ENCODE measurements around the gene GNG8. TPM values are rescaled to one million over a fixed set of nuclear protein-coding genes. Genes with fewer than 3 reads are reported as not detected.

Gene GNG8
- total RNA-seq, 1 experiment from 2014 or later, result not detected

DNA sequence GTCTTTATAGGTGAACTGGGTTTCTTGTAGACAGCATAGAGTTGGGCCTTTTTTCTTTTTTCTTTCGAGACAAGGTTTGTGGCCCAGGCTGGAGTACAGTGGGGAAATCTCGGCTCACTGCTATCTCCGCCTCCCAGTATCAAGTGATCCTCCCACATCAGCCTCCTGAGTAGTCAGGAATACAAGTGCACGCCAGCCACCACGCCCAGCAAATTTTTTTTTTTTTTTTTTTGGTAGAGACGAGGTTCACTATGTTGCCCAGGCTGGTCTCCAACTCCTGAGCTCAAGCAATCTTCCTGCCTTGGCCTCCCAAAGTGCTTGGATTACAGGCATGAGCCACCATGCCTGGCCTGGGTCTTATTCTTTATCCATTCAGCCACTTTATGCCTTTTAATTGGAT lies 40.0 kb downstream of the GNG8 start:
- DNase-seq (ENCODE audit: low spot score), result no peak
- Histone ChIP-seq H3K27ac (ENCODE audit: low read depth, low read length, poor library complexity, severe bottlenecking) (no peak overlapping the region), H3K9me3 (ENCODE audit: low read depth, low read length, poor library complexity, severe bottlenecking) (peaks cover 10% of the 10 kb centered on the region), H3K27me3 (replicated peaks; ENCODE audit: insufficient read depth, low read depth, low read length, poor library complexity) (no peaks in the 10 kb centered on the region), H3K4me1 (ENCODE audit: insufficient read depth, low read length, poor library complexity, severe bottlenecking) (no peaks in the 10 kb centered on the region), H3K36me3 (ENCODE audit: insufficient read depth, low read length, poor library complexity, severe bottlenecking) (no peaks in the 10 kb centered on the region), H3K4me3 (ENCODE audit: low read depth, low read length, poor library complexity, severe bottlenecking) (no peak overlapping the region)
- ChIA-PET CTCF (interaction anchor here (0.6 to 0.7 kb wide), 2 partner anchors 779 to 855 kb away, joined by 5 to 10 read pairs; no protein-coding TSS in a partner anchor), POLR2A (ENCODE audit: low non-redundant PET) (no interaction called here)
- no peak for TF ChIP-seq EZH2 (IDR thresholded peaks at IDR 0.05; ENCODE audit: borderline replicate concordance, low read depth, low read length, poor library complexity, severe bottlenecking)
- TF ChIP-seq, protein P1, sequence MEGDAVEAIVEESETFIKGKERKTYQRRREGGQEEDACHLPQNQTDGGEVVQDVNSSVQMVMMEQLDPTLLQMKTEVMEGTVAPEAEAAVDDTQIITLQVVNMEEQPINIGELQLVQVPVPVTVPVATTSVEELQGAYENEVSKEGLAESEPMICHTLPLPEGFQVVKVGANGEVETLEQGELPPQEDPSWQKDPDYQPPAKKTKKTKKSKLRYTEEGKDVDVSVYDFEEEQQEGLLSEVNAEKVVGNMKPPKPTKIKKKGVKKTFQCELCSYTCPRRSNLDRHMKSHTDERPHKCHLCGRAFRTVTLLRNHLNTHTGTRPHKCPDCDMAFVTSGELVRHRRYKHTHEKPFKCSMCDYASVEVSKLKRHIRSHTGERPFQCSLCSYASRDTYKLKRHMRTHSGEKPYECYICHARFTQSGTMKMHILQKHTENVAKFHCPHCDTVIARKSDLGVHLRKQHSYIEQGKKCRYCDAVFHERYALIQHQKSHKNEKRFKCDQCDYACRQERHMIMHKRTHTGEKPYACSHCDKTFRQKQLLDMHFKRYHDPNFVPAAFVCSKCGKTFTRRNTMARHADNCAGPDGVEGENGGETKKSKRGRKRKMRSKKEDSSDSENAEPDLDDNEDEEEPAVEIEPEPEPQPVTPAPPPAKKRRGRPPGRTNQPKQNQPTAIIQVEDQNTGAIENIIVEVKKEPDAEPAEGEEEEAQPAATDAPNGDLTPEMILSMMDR (conservative IDR thresholded peaks at IDR 0.05; ENCODE audit: low read depth, low read length), result no peak
- intact Hi-C loops (cut with micrococcal nuclease; ENCODE audit: unreplicated experiment), result no loop called here
- BruUV-seq (replicated peaks), result no TSS peak

DNA sequence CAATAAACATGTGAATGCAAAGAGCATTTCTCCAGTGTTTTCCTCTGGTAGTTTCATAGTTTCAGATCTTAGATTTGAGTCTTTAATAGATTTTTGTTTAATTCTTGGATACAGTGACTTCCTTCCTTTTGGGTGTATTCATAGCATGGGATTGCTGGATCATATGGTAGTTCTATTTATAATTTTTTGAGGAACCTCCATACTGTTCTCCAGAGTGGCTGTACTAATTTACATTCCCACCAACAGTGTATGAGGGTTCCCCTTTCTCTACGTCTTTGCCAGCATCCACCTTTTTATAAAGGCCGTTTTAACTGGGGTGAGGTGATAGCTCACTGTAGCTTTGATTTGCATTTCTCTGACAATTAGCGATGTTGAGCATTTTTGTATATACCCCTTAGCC lies 44.1 kb downstream of the GNG8 start:
- Histone ChIP-seq H3K27me3 (replicated peaks; ENCODE audit: insufficient read depth, low read depth, low read length, poor library complexity) (no peaks in the 10 kb centered on the region), H3K4me1 (ENCODE audit: insufficient read depth, low read length, poor library complexity, severe bottlenecking) (no peaks in the 10 kb centered on the region), H3K4me3 (ENCODE audit: low read depth, low read length, poor library complexity, severe bottlenecking) (no peak overlapping the region), H3K27ac (ENCODE audit: low read depth, low read length, poor library complexity, severe bottlenecking) (no peak overlapping the region), H3K36me3 (ENCODE audit: insufficient read depth, low read length, poor library complexity, severe bottlenecking) (no peaks in the 10 kb centered on the region), H3K9me3 (ENCODE audit: low read depth, low read length, poor library complexity, severe bottlenecking) (no peaks in the 10 kb centered on the region)
- TF ChIP-seq, protein P1 (conservative IDR thresholded peaks at IDR 0.05; ENCODE audit: low read depth, low read length), result no peak
- no peak for TF ChIP-seq EZH2 (IDR thresholded peaks at IDR 0.05; ENCODE audit: borderline replicate concordance, low read depth, low read length, poor library complexity, severe bottlenecking)
- ChIA-PET CTCF (no interaction called here), POLR2A (ENCODE audit: low non-redundant PET) (no interaction called here)
- no peak for DNase-seq (ENCODE audit: low spot score)
- intact Hi-C loops (cut with micrococcal nuclease; ENCODE audit: unreplicated experiment), result no loop called here
- no TSS peak for BruUV-seq (replicated peaks)

DNA sequence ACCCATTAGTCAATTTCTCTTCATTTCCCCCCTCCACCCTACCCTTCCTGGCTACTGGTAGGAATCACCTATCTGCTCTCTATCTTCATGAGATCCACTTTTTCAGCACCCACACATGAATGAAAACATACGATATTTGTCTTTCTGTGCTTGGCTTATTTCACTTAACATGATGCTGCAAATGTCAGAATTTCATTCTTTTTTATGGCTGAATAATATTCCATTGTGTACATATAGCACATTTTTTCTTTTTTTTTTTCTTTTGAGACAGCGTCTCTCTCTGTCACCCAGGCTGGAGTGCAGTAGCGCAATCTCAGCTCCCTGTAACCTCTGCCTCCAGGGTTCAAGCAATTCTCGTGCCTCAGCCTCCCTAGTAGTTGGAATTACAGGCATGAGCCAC lies 44.7 kb downstream of the GNG8 start:
- TF ChIP-seq EZH2 (IDR thresholded peaks at IDR 0.05; ENCODE audit: borderline replicate concordance, low read depth, low read length, poor library complexity, severe bottlenecking), result no peak
- TF ChIP-seq, protein P1 (conservative IDR thresholded peaks at IDR 0.05; ENCODE audit: low read depth, low read length), result no peak
- CTCF ChIA-PET, result no interaction called here
- Histone ChIP-seq H3K4me1 (ENCODE audit: insufficient read depth, low read length, poor library complexity, severe bottlenecking) (no peaks in the 10 kb centered on the region), H3K27me3 (replicated peaks; ENCODE audit: insufficient read depth, low read depth, low read length, poor library complexity) (no peaks in the 10 kb centered on the region), H3K27ac (ENCODE audit: low read depth, low read length, poor library complexity, severe bottlenecking) (no peak overlapping the region), H3K36me3 (ENCODE audit: insufficient read depth, low read length, poor library complexity, severe bottlenecking) (no peaks in the 10 kb centered on the region), H3K4me3 (ENCODE audit: low read depth, low read length, poor library complexity, severe bottlenecking) (no peak overlapping the region), H3K9me3 (ENCODE audit: low read depth, low read length, poor library complexity, severe bottlenecking) (no peaks in the 10 kb centered on the region)
- intact Hi-C loops (cut with micrococcal nuclease; ENCODE audit: unreplicated experiment), result no loop called here
- DNase-seq (ENCODE audit: low spot score), result no peak
- POLR2A ChIA-PET (ENCODE audit: low non-redundant PET), result no interaction called here
- BruUV-seq (replicated peaks), result no TSS peak
